Hematopoietic multipotent progenitor cell treated with erythropoietin and hydrocortisone succinate and interleukin-3 and kit ligand, for 8 days (in vitro differentiated cells): ENCODE measurements around the gene MBL2.
A peak's percentile ranks its signal among the peaks of the same experiment; 100 is the strongest.

ENCODE experiments used
- DNase-seq: peaks from one replicate; pipeline ENCODE4 v3.0.0-alpha.2; 2015

Gene MBL2

DNA sequence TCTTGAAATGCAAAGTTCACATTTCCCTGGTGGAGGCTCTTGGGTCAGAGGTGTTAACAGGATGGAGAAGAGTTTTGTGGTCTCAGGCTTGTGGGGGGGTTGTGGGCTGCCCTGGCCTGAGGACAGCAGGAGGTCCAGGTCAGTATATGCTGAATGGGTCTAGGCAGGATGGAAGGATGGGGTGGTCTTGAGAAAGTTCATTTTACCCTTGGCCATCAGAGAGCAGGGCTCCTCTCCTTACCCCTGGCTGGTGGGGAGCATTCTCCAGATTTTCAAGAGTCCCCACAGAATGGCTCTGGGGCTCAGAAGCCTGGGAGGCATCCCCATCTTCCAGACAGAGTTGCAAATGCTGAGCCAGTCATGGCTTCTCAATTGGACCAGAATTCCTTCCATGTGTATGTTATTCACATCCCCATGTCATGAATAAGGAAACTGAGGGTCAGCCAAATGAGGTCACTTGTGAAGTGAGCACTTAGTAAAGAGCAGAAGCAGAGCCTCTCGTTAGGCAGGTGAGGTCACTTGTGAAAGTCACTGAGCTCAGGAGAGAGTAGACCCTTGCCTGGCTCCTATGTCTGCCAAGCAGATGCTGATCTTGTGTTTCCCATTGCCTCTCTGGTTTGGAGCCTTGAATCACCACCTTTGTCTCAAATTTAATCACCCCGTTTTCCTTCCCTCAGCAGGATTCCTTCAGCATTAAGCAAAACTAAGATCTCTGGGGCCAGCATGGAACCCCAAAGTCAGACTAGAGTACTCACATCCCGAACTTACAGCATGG lies 33.0 kb downstream of the MBL2 start:
- no peak for DNase-seq

DNA sequence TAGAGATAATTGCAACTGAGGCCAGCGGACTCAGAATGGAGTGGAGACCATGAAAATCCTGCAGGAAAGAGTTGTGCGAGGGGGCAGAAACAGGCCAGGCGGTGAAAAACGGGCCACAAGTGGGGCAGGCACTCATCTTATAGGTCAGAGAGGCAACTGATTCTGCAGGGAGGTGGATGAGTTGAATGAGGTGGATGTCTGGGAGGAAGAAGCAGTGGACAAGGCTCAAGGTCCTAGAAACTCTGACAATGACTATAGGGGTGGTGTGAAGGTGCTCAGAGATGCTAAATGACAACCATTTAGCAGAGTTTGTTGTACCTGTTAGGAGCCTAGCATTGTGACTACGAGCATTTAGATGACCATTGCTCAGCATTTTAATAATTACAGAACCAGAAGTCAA lies 33.6 kb downstream of the MBL2 start:
- DNase-seq, result no peak

DNA sequence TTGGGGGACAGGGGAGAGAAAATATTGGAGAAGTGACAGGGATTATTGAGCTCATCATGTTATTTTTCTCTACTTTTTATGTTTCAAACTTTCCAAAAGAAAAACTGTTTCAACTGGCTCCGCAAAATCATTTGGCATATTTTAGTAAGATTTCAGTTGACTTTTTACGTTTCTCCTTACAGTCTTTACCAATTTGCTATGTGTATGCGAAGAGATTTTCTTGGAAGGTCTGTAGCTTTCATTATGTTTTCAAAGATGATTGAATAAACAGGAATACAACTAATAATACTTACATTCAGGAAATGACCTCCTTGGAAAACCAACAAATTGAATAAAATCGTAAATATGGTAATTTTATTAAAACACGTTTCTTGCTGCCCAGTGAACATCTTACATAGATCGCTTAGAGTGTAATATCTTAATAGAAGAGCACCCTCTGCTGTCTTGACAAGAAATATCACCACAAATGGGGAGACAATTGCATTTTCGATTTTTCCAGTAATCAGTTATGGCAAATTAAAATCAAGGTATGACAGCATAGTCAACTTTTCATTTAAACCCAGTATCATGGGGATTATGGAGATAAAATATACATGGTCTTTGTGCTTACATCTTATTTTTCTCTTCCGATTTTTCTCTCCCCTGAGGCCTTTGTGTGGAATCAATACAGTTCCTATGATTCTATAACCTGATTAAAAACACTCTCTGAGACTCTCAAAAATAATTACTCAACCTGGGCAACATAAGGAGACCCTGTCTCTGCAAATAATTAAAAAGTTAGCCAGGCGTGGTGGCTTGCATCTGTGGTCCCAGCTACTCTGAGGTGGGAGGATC lies 43.1 kb downstream of the MBL2 start:
- DNase-seq, result peak; percentile 52

DNA sequence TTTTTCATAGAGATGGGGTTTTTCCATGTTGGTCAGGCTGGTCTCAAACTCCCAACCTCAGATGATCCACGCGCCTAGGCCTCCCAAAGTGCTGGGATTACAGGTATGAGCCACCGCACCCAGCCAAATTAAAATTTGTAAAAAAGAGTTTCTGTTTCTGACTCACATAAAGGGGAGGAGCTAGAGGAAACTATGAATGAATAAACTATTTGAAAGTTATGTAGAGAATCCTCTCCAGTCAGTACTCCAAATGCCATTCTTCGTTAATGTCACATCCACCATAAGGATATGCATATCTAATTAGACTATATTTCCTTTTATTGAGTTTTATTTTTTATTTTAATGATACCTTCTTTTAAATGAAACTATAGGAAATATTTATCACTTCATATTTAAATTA lies 52.6 kb downstream of the MBL2 start:
- no peak for DNase-seq
